ENCODE results near the gene JAG2.

The JAG2 gene

DNA sequence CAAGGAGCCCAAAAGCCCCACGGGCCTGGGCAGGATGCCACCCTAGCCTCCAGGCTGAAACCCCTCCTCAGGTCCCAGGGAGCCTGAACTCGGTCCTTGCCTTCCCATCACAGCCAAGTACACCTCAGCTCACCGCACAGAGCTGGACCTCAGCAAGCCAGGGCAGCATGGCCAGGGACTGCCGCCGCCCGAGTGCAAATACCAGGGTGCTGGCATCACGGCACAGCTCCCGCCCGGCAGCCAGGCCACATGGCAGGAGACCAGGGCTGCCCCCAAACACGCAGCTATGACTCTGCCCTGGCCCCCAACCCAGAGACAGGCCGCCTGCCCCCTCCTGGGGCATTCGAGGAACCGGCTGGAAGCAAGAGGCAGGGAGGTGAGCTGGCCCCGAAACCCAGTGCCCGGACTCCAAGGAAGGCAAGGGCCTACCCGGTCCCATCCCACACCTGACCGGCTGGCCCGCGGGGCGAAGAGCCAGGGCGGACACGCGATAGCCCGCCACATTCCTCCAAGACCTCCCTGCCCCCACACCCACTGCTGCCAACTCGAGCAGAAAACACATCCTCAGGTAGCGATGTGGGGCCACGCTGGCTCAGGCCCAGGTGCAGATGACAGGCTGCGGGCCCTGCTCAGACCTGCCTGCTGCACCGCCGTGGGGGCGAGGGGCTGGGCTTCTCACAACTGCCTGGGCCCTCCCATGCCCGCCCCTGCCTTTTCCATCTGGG, 2.7 kb downstream of the JAG2 start:
- DNase-seq (ENCODE audit: low read depth, low spot score): no peak

DNA sequence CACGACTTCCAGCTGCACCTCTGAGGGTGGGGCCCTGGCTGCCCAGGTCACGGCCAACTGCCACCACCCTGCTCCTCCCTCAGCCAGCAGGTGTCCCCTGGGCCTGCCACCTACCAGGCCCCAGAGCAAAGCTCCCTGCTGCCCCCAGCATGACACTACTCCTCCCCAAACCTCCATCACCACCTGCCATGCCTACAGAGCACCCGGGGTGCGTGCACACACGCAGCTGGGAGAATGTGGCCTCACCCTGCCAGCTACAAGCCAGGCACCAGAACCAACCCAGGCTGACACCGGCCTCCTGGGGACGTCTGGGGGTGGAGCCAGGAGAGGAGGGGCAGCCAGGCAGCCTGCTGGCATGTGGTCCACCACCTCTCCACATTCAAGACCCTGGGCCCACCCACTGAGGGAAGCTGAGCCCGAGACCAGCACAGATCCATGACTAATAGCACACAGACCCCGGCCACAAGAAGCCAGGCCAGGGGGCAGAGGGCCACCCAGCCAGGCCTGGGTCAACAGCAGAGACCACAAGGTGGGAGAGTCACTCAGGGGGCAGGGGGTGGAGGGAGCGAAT, 3.4 kb downstream of the JAG2 start:
- no peak for DNase-seq (ENCODE audit: low read depth, low spot score)

DNA sequence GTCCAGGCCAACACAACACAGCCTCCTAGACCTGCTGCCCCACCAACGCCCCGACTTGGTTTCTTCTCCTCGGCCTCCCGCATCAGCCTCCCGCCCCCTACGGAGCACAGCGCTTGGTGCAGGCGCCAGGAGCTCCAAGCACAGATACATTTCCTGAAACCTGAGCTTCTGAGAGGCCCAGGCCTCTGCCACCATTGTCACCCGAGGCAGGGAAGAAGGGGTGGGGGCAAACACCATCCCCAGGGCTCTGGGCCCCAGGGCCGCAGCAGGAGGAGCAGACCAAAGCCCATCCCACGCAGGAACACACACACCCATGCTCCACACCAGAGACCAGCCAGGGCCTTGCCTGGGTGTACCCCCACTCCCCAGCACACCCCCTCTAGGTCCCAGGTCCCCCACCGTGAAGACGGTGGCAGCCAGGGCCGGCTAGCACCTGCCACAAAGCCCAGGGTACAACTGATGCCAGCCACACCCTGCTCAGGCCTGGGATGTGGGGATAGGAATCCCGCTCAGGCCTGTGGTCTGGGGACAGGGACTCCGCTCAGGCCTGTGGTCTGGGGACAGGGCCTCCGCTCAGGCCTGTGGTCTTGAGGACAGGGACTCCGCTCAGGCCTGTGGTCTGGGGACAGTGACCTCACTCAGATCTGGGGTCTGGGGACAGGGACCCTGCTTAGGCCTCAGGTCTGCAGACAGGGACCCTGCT, 5.4 kb downstream of the JAG2 start:
- DNase-seq (ENCODE audit: low read depth, low spot score): no peak

DNA sequence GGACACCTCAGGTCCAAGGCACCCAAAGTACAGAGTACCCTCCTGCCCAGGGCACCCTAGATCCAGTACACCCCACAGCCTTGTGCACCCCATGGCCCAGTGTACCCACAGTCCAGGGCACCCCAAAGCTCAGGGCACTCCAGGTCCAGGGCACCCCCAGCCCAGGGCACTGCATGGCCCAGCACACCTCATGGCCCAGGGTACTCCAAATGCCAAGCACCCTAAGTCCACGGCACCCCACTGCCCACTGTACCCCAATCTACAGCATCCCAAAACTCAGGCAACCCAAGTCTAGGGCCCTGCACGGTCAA, 6.0 kb downstream of the JAG2 start:
- DNase-seq (ENCODE audit: low read depth, low spot score): no peak

DNA sequence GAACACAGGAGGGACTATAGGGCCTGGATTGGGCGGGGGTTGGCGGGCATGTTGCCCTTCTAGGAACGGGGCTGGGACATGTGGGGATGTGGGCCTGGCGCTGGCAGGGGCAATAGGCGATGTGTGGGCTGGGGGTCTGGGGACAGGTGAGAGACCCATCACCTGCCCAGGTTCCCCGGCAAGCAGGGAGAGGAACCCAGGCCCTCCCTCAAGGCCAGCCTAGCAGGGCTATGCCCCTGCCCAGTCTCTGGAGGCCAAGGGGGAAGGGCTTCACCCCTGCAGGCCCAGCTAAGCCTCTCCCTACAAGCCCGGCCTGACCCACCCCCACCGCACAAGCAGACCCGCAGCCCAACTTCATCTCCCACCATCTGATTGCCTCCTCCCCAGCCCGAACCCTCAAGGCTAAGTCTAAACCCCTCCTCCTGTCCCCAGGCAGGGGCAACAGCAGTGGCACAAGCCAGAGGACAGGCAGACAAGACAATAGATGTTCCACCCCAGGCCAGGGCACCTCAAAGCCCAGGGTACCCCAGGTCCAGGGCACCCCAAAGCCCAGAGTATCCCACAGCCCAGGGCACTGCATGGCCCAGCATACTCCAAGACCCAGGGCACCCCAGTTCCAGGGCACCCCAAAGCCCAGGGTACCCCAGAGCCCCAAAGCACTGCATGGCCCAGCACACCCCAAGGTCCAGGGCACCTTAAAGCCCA, 6.5 kb downstream of the JAG2 start:
- DNase-seq (ENCODE audit: low read depth, low spot score): no peak

DNA sequence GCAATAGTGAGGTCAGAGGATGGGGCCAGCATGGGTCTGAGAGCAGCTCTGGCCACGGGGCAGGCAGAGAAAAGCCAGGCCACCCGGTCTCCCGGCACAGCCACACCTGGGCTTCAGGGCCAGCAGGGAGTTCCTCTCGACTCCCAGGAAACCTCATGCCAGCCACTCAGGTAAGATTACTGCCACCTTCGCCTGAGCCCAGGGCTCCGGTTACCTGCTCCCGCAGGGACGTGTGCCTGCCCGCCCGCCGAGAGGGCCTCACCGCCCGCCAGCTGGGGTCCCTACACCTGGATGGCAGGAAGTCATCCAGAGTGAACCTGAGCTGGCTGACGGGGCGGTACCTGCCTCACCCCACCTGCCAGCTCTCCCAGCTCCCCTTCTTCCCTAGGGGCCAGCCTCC, 7.3 kb downstream of the JAG2 start:
- no peak for DNase-seq (ENCODE audit: low read depth, low spot score)

DNA sequence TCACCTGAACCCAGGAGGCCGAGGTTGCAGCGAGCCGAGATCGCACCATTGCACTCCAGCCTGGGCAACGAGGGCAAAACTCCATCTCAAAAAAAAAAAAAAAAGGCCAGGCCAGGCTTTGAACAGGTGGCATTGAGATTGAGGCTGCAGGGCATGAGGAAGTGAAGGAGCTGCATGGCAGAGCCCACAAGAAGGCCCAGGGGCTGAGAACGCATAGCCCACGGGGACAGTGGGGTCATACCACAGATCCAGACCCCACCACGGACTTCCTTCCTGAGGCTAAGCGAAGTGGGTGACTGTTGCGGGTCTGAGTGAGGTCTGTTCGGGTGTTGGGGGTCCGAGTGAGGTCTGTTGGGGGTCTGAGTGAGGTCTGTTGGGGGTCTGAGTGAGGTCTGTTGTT, 7.8 kb downstream of the JAG2 start:
- no peak for DNase-seq (ENCODE audit: low read depth, low spot score)

DNA sequence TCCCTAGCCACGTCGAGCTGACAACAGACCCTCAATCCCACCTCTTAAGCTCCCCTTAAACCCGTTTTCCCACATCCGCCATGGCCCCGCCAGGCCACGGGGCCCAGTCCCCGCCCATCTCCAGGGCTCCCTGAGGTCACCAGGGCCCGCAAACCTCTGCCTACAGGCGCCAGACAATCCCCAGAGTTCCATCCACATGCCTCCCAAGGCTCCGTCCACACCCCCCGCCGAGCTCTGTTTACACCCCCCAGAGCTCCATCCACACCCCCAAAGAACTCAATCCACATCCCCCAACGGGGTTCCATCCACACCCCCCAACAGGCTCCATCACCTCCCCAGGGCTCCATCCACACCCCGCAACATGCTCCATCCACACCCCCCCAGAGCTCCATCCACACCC, 9.2 kb downstream of the JAG2 start:
- DNase-seq (ENCODE audit: low read depth, low spot score): no peak

DNA sequence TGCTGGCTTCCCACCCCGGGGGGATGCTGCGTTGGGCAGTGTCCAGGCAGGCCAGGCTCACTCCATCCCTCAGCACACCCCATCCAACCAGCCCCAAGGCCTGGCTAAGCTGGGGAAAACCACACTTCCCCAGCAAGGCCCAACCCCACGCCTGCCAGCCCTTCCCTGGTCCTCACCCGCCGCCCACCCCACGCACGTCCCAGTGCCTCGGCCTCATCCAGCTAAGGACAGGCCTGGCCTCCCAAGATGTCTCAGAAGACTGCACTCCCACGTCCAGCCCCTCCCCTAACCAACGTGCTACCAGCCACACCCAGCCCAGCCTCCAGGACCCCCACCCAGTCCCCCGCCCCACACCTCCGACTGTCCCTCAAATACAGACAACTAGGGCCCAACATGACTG, 9.8 kb downstream of the JAG2 start:
- no peak for DNase-seq (ENCODE audit: low read depth, low spot score)

DNA sequence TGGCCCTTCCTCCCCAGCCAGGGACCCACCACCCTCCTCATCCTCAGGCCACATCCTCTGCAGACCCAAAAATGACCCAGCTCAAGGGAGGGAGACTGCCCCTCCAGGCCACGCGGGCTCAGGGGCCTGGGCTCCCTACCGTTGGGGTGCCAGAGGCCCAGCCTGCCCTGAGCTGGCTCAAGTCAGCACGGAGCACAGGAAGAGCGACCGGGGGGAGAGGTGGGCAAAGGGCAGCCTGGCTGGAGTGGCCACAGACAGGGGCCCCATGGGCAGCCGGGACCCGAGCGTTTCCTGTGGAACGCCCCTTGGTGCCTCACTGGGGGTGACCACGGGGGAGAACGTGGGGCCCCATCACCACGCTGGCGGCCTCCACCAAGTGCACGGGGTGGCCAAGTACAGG, 10.7 kb downstream of the JAG2 start:
- DNase-seq (ENCODE audit: low read depth, low spot score): no peak

DNA sequence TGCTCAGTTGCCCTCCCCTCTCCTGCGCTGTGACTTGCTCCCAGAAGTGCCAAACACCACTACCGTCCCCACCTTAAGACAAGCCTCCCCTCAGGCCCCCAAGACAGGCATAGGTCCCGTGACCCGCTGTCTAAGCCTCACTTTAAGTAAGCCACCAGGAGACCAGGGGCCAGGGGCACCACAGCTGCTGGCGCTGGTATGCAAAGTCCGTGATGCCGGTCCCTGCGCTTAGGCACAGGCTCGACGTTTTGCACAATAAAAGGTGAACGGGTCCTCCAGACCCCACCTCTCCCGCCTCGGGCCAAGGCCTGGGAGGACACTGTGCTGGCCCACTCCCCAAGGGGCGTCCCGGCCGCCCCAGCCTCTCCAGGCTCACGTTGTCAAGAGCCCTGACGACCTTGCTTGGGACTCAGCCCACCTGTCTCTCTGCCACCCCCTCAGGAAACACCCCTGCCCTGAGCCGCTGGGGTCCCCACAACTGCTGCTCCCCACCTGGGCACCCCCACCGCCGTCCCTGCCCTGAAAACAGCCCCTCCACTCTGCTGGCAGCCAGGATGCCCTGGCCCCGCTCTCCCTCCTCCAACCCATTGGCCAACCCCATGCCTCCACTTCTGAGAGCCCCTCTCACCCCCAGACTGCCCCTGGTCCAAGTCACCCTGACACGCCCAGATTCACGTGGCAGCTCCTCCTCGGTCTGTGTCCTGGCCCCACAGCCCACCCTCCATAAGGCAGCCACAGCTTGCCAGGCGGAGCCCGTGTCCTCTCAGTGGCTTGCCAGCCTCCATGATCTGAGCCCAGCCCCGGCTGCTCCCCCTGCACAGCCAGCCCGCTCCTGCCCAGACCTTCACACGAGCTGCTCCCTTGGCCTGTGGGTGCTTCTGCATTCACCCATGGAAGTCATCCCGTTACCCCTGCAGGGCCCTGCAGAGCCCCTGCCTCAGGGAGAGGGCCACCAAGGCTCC, 11.9 kb downstream of the JAG2 start:
- DNase-seq (ENCODE audit: low read depth, low spot score): no peak

DNA sequence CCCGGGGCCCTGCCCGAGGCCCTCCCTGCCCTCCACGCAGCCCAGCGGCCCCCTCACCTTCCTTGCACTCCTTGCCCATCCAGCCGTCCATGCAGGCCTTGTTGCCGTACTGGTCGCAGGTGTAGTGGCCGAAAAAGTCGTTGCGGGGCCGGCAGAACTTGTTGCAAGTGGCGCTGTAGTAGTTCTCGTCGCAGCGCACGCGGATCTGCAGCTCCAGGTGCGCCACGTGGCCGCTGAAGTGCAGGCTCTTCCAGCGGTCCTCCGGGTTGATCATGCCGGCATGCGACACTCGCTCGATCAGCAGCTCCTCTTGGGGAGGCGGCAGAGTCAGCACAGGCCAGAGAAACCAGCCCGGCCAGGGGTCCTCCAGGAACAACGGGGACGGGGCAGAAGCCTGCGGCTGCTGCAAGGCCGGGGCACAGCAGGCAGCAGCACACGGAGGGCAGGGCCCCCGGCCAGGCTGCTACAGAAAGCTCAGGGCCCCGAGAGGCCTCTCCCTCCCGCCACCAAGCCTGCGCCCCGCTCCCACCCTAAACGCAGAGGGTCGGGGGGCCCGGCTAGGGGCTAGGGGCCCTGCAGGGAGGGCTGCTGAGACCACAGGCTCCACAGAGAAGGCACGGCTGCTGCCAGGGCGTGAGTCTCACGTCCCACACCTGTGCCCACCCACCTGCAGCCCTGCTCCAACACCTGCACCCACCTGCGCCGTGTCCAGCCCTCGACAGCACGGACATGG, 12.7 kb downstream of the JAG2 start:
- no peak for DNase-seq (ENCODE audit: low read depth, low spot score)

DNA sequence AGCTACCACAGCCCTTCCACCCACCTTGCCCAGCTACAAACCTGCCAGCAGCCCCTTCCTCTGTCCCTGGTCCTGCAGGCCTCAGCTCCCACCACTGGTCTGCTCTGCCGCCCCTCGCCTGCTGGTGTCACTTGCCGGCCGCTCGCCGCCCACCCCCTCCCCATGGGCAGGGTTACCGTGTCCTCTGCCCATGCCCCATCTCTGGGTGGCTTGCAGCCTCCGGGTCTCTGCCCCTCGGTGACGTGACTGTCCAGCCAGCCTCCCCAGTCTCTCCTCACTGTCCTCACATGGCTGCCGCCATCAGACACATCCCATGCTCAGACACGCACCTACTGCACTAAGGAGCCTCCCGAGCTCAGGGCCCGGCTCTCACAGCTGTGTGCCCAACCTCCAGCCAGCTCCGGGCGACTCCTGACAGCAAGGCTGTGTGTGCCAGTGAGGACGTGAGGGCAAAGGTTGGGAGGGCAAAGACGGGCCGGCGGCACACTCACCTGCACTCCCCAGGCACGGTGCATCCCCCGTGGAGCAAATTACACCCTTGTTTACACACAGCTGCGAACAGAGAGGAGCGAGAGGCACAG, 13.4 kb downstream of the JAG2 start:
- no peak for DNase-seq (ENCODE audit: low read depth, low spot score)

DNA sequence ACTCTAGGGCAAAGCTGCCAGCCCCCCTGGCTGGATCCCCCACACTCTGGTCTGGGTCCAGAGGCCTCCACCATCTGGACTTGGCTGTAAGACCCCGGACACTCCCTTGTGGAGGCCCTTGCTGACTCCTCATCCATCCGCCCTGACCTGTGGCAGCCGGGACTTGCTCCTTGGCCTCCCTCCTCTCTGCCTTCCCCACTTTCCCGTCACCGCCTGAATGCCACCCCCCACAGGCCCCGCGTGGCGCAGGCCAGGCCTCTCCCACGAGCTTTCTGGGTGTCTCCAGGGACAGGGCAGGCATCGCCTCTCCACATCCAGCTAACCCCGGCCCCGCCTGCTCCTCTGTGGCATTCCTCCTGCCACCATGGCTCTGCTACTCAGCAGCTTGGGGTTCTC, 14.1 kb downstream of the JAG2 start:
- no peak for DNase-seq (ENCODE audit: low read depth, low spot score)

DNA sequence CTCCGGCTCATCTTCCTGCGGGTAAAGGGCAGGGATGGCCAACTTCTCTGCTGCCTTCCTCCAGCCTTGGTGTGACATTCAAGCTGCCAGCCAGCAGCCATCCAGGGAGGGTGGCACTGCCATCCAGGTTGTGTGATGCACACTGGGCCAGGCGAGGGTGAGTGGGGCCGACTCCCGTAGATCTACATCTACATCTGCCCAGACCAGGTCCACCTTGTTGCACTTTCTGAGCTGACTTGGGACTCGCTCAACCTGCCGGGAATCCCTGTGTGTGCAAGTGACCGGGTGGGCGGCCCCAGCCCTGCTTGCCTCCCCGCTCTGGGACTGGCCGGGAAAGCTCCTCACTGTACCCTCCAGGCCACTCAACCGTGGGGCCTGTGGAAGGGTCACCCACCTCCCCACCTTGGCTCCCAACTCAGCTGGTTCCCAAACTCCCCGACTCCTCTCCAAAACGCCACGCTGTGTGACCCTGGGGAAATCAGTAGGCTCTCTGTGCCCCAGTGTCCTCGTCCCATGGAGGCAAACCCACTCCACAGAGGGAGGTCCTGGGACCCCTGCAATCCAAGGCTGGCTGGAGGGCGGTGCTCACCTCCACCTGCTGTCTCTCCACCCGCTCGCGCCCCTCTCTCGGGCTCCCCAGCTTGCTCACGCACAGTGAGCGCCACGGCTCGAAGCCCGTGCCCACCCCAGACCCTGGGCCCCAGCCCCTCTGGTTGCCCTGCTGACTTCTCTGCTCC, 14.7 kb downstream of the JAG2 start:
- DNase-seq (ENCODE audit: low read depth, low spot score): no peak

DNA sequence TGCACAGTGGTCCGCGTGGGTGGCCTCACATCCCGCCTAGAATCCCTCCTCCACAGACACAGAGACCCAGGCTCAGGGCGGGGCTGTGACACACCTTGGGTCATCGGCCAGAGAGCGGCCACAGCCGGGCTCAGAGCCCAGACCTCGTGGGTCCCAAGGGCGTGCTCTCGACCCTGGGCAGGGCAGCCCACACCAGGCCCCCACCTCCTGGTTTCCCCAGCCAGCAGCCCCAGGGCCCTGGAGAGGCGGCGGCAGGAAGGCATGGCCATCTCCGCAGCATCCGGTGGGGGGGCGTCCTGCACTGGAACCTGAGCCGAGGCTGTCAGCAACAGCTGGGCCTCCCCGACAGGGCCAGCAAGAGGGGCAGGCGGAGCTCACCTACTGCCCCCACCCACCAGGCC, 15.2 kb downstream of the JAG2 start:
- DNase-seq (ENCODE audit: low read depth, low spot score): no peak

DNA sequence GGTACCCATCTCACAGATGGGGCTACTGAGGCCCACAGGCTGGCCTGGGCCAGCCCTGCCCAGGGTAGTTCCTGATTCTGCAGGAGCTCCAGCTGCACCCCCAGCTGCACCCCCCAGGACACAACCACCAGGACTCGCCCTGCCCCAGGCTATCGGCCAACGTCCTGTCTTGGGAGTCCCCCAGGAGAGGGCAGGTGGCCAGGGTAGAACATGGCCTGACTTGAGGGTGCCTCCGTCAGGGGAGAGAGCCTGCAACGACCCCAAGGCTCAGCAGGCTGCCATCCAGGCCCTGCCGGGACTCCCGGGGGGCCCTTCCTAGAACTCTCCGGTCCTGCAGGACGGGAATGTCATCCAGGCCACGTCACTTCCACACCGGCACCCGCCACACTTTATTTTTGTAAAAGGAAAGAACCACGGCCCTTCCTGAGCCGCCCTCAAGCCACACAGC, 15.8 kb downstream of the JAG2 start:
- DNase-seq (ENCODE audit: low read depth, low spot score): no peak

DNA sequence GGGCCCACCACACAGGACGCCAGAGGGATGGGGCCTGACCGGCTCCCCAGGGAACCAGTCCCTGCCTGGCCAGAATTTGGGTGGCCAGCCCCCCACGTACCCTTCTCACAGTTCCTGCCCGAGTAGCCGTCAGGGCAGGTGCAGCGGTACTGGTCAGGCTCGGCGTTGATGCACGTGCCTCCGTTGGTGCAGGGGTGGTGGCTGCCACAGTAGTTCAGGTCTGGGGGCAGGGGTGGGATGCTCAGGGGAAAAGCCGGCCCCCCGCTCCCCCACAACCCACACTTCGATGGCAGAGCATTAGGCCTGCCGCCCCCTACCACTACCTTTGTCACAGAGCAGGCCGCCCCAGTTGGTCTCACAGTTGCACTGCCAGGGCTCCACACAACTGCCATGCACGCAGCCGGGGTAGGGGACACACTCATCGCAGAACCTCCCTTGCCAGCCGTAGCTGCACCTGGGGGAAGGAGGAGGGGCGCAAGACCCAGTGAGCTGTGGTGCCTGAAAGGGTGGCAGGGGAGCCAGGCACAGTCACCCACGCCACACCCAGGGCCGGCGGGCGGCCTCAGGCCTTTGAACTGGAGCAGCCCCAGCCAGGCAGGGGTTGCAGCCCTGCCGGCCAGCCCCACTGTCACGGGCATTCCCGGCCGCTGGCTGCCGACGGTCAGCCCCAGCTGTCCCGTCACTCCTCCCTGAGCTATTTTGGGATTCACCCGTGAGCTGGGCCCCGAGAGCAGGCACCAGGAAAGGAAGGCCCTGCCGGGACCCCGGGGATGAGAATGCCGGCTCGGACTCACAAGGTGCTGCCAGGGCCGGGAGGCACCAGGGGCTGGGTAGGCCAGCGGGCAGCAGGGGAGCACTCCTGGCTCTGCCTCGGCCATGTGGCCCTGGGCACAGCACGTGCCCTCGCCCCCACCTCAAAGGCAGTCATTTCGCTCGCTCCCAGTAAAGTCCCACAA, 16.5 kb downstream of the JAG2 start:
- DNase-seq (ENCODE audit: low read depth, low spot score): no peak

Data from smooth muscle cell of the brain vasculature (primary cell).